Measurements from ENCODE around the gene ASB8.
A peak's percentile ranks its signal among the peaks of the same experiment; 100 is the strongest.

ASB8 gene

GRCh38 chr12:48198985-48199384 lies 41.7 kb upstream of the ASB8 start:
- no peak overlapping the region for H3K4me2 ChIP-seq (ENCODE audit: low read depth, low read length, poor library complexity, severe bottlenecking)
- no peaks in the 10 kb centered on the region for H3K36me3 ChIP-seq (ENCODE audit: low read length)
- H3K27me3 ChIP-seq (ENCODE audit: low read length) = no peaks in the 10 kb centered on the region
- no peaks in the 10 kb centered on the region for H3K9me2 ChIP-seq (replicated peaks; ENCODE audit: insufficient read depth, low read length)
- TF ChIP-seq CTCF (IDR thresholded peaks at IDR 0.05; ENCODE audit: insufficient read depth, low read length, poor library complexity, severe bottlenecking) (no peak), EZH2phosphoT487 (conservative IDR thresholded peaks at IDR 0.05; ENCODE audit: low read length) (no peak)
- no peaks in the 10 kb centered on the region for H4K20me1 ChIP-seq (ENCODE audit: low read depth, low read length)
- H2AFZ ChIP-seq (ENCODE audit: low read depth, low read length, severe bottlenecking) = no peak overlapping the region
- no peak overlapping the region for H3K4me3 ChIP-seq (ENCODE audit: insufficient read depth, low read length, poor library complexity, severe bottlenecking)
- no peaks in the 10 kb centered on the region for H3K79me2 ChIP-seq (ENCODE audit: insufficient read depth, low read length)
- H3K9me3 ChIP-seq (ENCODE audit: insufficient read depth, low read length) = no peaks in the 10 kb centered on the region
- H3F3A ChIP-seq (ENCODE audit: insufficient read depth) = no peaks in the 10 kb centered on the region
- no peak overlapping the region for H3K27ac ChIP-seq (ENCODE audit: low read depth, low read length)
- no peak overlapping the region for H3K9ac ChIP-seq (ENCODE audit: low read length)

- Histone ChIP-seq H3K9me2 (replicated peaks; ENCODE audit: insufficient read depth, low read length) (no peaks in the 10 kb centered on the region), H2AFZ (ENCODE audit: low read depth, low read length, severe bottlenecking) (peak overlapping the region; percentile 90), H3K36me3 (ENCODE audit: low read length) (no peaks in the 10 kb centered on the region), H3K79me2 (ENCODE audit: insufficient read depth, low read length) (no peaks in the 10 kb centered on the region), H3K4me2 (ENCODE audit: low read depth, low read length, poor library complexity, severe bottlenecking) (peak overlapping the region; percentile 53), H3K27me3 (ENCODE audit: low read length) (no peaks in the 10 kb centered on the region), H3K4me3 (ENCODE audit: insufficient read depth, low read length, poor library complexity, severe bottlenecking) (peak overlapping the region; percentile 48), H4K20me1 (ENCODE audit: low read depth, low read length) (no peaks in the 10 kb centered on the region), H3K9ac (ENCODE audit: low read length) (peak overlapping the region; percentile 53), H3K9me3 (ENCODE audit: insufficient read depth, low read length) (no peaks in the 10 kb centered on the region), H3F3A (ENCODE audit: insufficient read depth) (no peaks in the 10 kb centered on the region), H3K27ac (ENCODE audit: low read depth, low read length) (no peak overlapping the region)
- no peak for TF ChIP-seq CTCF (IDR thresholded peaks at IDR 0.05; ENCODE audit: insufficient read depth, low read length, poor library complexity, severe bottlenecking)
These were observed 41.3 kb upstream of the ASB8 start for GRCh38 chr12:48198672-48198971.

DNA sequence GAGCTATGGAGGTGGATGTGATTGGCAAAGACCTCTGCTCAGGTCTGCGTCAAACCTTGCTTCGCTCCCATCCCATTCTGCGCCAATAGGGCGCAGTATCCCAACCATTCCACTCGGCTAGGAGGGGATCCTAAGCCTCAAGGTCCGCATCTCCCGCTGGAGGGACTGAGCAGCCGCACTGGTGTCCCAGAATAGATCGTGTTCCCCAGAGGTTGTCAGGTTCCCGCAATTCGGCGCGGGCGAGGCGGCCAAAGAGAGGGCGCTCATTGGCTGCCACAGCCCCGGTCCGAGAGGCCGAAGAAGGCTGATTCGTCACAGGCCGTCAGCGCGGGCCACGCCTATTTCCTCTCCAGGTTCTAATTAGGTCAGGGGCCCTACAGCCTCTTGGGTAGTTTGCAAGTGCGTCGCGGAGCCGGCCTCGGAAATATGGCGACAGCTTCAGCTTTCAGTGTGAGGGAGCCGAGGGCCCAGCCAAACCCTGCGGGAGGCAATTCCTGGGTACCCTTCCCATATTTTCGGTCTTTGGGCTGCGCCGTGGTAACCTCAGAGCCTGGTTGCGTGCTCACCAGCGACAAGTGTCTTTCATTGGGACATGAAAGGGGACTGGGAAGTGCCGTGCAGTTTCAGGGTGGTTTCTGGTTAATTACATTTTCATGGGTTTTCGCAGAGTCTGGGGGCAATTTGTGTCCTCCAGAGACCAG lies 40.8 kb upstream of the ASB8 start:
- Histone ChIP-seq H3K27me3 (ENCODE audit: low read length) (no peaks in the 10 kb centered on the region), H3F3A (ENCODE audit: insufficient read depth) (no peaks in the 10 kb centered on the region), H3K36me3 (ENCODE audit: low read length) (no peaks in the 10 kb centered on the region), H2AFZ (ENCODE audit: low read depth, low read length, severe bottlenecking) (peak overlapping the region; percentile 90), H3K9me2 (replicated peaks; ENCODE audit: insufficient read depth, low read length) (no peaks in the 10 kb centered on the region), H3K27ac (ENCODE audit: low read depth, low read length) (peak overlapping the region; percentile 18; the same call in 1 of the 2 replicates), H3K79me2 (ENCODE audit: insufficient read depth, low read length) (no peaks in the 10 kb centered on the region), H4K20me1 (ENCODE audit: low read depth, low read length) (no peaks in the 10 kb centered on the region), H3K9me3 (ENCODE audit: insufficient read depth, low read length) (no peaks in the 10 kb centered on the region), H3K4me2 (ENCODE audit: low read depth, low read length, poor library complexity, severe bottlenecking) (peak overlapping the region; percentile 53), H3K9ac (ENCODE audit: low read length) (peak overlapping the region; percentile 53), H3K4me3 (ENCODE audit: insufficient read depth, low read length, poor library complexity, severe bottlenecking) (peak overlapping the region; percentile 48)
- TF ChIP-seq CTCF (IDR thresholded peaks at IDR 0.05; ENCODE audit: insufficient read depth, low read length, poor library complexity, severe bottlenecking) (no peak), EZH2phosphoT487 (conservative IDR thresholded peaks at IDR 0.05; ENCODE audit: low read length) (no peak)
